Hindlimb muscle (tissue), 1 donor: ENCODE measurements around the gene TMPRSS9. TPM values are rescaled to one million over a fixed set of nuclear protein-coding genes. Genes with fewer than 3 reads are reported as not detected.
"Not testable (repeated sequence)": the region's sequence is repeated elsewhere in the genome, so short reads cannot be mapped to it uniquely, and the experiment has no call there.

Experiments
- DNase-seq: peaks from one replicate; pipeline ENCODE4 v3.0.0-alpha.2; 2013
- polyA plus RNA-seq: library from polyadenylated mRNA; unstranded; fragments of 120-200 nt; gene quantifications from one replicate; pipeline ENCODE4 v1.2.1, GENCODE V29; 2013; ENCODE audit not compliant: insufficient read length

Gene TMPRSS9
- polyA plus RNA-seq, 1 donor, result 0.67 TPM

DNA sequence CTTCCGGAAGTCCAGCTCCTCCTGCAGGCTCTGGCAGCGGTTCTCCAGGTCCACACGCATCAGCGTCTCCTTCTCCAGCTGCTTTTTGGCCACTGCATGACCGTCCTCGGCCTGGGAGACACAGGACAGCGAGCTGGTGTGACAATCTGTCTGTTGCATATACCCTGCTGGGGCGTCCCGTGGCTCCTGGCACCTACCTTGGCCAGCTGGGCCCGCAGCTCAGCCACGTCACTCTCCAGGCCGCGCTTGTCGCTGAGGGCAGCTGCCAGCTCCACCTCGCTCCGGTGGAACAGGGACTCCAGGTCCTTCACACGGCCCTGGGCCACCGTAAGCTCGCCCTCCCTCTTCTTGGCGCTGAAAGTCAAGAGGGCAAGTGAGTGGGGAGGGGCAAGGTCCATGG lies 78.1 kb downstream of the TMPRSS9 start:
- DNase-seq, result no peak

- DNase-seq, result no peak
Observed at GRCh38 chr19:2440515-2440914, 80.5 kb downstream of the TMPRSS9 start.

- DNase-seq, result no peak
Observed at GRCh38 chr19:2441096-2441752, 81.2 kb downstream of the TMPRSS9 start.

GRCh38 chr19:2443116-2443784 lies 83.2 kb downstream of the TMPRSS9 start:
- no peak for DNase-seq

DNA sequence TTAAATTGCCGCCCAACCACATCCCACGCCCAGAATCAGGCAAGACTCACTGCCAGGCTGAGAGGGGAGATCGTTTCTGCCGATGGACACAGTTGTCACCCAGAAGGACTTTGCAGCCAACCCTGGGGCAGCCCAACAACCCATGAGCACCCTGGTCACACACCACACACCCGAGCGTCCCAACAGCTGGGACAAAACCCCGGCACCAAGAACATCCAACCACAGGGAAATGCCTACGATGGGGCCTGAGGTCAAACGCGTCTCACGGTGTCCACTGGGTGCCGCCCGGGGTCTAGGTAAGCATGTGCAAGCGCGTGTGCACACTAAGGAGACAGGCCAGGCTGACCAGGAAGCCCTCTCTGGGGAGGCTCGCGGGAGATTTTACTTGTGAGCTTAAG lies 83.7 kb downstream of the TMPRSS9 start:
- DNase-seq, result no peak

DNA sequence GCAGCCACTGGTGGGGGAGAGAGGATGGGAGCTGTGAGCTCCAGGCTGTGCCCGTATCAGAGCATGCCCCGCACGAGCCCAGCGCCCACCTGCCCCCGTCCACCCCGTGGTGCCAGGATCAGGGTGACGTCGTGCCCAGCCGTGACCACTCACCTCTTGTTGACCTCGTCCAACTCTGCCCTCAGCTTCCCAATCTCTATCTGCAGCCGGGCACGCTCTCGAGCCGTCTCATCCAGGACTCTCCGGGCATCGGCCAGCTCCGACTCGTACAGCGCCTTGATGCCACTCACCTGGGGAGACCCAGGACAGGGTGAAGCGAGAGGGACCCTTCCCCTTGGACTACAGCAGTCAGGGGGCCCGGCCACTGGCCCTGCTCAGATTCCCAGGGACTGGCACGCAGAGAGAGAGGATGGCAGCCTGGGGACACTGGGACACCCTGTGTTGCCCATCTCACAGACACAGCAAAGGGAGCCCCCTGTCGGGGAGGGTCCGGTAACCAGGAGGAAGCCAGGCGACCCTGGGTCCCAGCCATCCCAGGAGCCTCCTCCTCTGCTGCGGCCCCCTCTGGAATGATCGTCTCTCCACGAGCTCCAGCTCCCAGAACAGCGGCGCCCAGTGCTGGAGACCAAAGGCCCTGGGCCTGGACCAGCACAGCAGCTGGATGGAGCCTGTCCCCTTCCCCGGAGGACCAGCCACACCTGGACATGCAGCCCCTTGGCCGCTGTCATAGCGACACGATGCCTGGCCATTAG lies 84.4 kb downstream of the TMPRSS9 start:
- DNase-seq, result no peak

GRCh38 chr19:2446381-2446780 lies 86.3 kb downstream of the TMPRSS9 start:
- no peak for DNase-seq

DNA sequence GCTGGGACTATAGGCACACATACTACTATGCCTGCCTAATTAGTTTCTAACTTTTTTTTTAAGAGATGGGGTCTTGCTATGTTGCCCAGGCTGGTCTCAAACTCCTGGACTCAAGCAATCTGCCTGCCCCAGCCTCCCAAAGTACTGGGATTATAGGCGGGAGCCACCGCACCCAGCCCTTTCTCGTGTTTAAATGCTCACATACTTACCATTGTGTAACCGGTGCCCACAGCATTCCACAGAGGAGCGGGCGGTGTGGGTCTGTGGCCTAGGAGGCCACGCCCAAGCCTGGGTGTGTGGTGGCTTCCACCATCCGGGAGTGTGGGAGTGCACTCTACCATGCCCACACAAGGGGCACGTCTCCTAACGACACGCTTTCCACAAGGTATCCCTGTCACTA lies 89.0 kb downstream of the TMPRSS9 start:
- no peak for DNase-seq

DNA sequence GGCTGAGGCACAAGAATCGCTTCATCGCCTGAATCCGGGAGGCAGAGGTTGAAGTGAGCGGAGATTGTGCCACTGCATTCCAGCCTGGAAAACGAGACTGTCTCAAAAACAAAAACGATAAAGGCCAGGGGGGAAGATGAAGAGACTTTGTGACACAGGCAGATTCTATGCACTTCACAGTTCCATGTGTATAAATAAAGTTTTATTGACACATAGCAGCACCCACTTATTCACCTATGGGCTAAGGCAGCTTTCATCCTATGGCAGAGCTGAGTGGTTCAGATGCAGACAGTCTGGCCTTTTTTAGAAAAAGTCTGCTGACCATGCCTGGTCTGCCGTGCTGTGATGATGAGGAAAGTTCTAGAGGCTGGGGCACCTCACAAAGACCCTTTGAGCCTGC lies 91.1 kb downstream of the TMPRSS9 start:
- no peak for DNase-seq

GRCh38 chr19:2451741-2452140 lies 91.7 kb downstream of the TMPRSS9 start:
- DNase-seq, result no peak

GRCh38 chr19:2453431-2454025 lies 93.5 kb downstream of the TMPRSS9 start:
- no peak for DNase-seq

GRCh38 chr19:2454199-2454961 lies 94.3 kb downstream of the TMPRSS9 start:
- no peak for DNase-seq

DNA sequence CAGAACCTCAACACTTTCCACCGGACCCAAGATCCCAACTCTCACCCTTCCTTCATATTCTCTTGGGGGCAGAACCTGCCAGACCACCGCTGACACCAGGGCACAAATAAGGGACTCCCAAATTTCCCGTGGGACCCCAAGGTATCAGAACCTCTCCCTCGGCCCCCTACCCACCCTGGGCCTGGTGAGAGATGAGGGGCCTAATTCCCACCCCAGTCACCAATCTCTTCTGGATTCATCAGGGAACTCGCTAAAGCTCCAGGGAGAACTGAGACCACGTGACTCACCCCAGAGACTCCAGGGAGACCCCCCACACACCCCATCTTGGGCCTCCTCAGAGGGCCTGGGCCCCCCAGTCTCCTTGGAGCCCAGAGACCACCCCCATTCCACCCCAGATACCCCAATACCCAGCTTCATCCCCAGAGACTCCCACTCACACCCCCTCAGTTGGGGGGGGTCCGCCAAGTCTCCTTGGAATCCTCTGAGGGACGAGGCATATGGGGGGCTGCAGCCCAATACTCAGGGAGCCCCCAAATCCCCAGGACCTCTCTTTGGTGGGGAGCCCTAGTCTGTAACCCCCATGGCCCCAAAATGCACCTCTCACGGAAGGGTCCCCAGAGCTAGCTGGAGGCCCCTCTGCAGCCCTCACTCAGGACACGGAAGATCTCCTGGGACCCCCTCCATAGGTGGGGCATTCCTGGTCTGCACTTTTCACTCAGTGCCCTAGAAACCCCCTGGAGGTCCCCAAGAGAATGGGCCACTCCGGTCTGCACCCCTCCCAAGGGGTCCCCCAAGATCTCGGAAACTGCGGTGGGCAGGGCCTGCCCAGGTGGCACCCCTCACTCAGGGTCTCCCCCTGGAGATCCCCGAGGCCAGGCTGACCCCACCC lies 95.1 kb downstream of the TMPRSS9 start:
- DNase-seq, result no peak

DNA sequence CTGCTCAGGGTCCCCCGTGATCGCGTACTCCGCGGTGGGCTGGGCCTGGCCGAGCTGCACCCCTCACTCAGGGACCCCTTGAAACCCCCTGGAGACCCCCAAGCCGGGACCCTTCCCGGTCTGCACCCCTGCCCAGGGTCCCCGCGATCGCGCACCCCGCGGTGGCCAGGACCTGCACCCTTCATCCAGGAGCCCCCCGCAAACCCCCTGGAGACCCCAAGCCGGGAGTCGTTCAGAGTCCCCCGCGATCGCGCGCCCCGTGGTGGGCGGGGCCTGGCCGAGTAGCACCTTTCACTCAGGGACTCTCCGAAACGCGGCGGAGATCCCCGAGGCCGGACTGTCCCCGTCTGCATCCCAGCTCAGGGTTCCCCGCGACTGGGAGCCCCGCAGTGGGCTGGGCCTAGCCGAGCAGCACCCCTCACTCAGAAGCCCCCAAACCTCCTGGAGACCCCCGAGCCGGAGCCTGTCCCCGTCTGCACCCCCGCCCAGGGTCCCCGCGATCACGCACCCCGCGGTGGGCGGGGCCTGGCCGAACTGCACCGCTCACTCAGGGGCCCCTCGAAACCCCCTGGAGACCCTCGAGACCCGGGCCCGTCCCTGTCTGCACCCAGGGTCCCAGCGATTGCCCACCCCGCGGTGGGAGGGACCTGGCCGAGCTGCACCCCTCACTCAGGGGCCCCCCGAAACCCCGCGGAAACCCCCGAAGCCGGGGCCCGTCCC lies 95.9 kb downstream of the TMPRSS9 start:
- DNase-seq, result no peak

GRCh38 chr19:2457394-2458037 lies 97.5 kb downstream of the TMPRSS9 start:
- no peak for DNase-seq

DNA sequence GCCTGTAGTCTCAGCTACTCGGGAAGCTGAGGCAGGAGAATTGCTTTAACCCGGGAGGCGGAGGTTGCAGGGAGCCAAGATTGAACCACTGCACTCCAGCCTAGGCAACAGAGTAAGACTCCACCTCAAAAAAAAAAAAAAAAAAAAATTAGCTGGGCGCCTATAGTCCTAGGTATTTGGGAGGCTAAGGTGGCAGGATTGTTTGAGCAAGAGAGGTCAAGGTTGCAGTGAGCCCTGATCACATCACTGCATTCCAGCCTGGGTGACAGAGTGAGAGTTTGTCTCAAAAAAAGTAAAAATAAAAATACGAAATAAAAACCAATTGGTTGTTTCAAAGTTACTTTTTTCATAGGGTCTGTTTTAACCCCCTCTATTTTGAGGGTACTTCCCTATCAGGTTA lies 98.0 kb downstream of the TMPRSS9 start:
- DNase-seq, result no peak

GRCh38 chr19:2458776-2459175 lies 98.7 kb downstream of the TMPRSS9 start:
- not testable (repeated sequence) for DNase-seq

DNA sequence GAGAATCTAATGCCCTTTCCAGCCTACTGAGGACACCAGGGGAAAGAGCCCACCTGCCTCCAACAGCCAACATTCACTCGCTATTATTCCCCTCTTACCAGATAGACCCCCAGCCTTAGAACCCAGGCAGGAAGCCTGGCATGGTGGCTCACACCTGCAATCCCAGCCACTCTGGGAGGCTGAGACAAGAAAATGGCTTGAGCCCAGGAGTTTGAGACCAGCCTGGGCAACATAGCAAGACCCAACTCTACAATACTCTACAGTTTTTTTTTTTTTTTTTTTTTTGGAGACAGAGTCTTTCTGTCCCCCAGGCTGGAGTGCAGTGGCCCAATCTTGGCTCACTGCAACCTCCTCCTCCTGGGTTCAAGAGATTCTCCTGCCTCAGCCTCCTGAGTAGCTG lies 100.2 kb downstream of the TMPRSS9 start:
- no peak for DNase-seq

- peak; percentile 76 for DNase-seq
Observed at GRCh38 chr19:2461751-2462634, 101.9 kb downstream of the TMPRSS9 start.
